Fibroblast of villous mesenchyme (primary cell): ENCODE data around the gene TNFSF9. TPM values are rescaled to one million over a fixed set of nuclear protein-coding genes. Genes with fewer than 3 reads are reported as not detected.

ENCODE experiments used
- DNase-seq: peaks from one replicate; pipeline ENCODE4 v3.0.0-alpha.2; 2010; ENCODE audit warnings: low read depth
- H3K4me3 ChIP-seq: 2 replicates; pipeline ENCODE4 v1.5.1; 2011; ENCODE audit warnings: low read depth, mild to moderate bottlenecking, low read length
- total RNA-seq: library from RNA; depleted of rRNA; stranded (reverse); fragments of >200 nt; gene quantifications from 2 replicates; pipeline ENCODE4 v1.2.3, GENCODE V29; 2012
- TF ChIP-seq, protein P1 (sequence below): IDR thresholded peaks from 2 replicates; pipeline ENCODE4 v1.5.1; 2012; ENCODE audit warnings: low read depth, mild to moderate bottlenecking, low read length; ENCODE audit not compliant: insufficient read depth

Gene TNFSF9, protein sequence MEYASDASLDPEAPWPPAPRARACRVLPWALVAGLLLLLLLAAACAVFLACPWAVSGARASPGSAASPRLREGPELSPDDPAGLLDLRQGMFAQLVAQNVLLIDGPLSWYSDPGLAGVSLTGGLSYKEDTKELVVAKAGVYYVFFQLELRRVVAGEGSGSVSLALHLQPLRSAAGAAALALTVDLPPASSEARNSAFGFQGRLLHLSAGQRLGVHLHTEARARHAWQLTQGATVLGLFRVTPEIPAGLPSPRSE
- 0.32 TPM in 1 of 2 replicates, not detected in the other for total RNA-seq

DNA sequence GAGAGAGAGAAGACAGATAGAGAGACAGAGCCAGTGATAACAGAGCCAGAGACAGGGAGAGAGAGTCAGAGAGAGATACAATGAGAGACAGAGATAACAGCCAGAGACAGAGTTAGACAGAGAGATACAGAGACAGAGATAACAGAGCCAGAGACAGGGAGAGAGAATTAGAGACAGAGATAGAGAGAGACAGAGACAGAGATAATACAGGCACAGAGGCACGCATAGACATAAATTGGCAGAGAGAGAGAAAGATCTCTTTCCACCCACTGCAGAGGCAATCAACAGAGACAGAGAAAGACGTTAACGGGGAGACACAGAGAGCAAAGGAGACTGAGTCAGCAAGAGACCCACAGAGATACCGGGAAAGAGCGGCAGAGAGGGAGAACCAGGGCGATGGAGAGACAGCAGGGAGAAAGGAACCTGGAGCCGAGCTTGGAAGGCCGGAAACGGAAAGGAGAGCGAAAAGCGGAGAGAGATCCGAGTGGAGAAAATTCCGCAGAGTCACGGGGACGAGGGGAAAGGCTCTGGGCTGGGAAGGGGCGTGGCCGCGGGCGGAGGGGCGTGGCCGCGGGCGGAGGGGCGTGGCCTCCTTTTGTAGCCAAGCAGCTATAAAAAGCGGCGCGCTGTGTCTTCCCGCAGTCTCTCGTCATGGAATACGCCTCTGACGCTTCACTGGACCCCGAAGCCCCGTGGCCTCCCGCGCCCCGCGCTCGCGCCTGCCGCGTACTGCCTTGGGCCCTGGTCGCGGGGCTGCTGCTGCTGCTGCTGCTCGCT lies at the start of gene TNFSF9:
Gene TNFSF9, plus strand, starts transcription at position 641 of the 777 bp plus-strand sequence. Its CDS starts 11 bp downstream, at position 652.
- peak within 1 kb of the TSS; percentile 68 for H3K4me3 ChIP-seq
- TF ChIP-seq, protein P1, sequence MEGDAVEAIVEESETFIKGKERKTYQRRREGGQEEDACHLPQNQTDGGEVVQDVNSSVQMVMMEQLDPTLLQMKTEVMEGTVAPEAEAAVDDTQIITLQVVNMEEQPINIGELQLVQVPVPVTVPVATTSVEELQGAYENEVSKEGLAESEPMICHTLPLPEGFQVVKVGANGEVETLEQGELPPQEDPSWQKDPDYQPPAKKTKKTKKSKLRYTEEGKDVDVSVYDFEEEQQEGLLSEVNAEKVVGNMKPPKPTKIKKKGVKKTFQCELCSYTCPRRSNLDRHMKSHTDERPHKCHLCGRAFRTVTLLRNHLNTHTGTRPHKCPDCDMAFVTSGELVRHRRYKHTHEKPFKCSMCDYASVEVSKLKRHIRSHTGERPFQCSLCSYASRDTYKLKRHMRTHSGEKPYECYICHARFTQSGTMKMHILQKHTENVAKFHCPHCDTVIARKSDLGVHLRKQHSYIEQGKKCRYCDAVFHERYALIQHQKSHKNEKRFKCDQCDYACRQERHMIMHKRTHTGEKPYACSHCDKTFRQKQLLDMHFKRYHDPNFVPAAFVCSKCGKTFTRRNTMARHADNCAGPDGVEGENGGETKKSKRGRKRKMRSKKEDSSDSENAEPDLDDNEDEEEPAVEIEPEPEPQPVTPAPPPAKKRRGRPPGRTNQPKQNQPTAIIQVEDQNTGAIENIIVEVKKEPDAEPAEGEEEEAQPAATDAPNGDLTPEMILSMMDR = no peak
- DNase-seq = peak; percentile 78

DNA sequence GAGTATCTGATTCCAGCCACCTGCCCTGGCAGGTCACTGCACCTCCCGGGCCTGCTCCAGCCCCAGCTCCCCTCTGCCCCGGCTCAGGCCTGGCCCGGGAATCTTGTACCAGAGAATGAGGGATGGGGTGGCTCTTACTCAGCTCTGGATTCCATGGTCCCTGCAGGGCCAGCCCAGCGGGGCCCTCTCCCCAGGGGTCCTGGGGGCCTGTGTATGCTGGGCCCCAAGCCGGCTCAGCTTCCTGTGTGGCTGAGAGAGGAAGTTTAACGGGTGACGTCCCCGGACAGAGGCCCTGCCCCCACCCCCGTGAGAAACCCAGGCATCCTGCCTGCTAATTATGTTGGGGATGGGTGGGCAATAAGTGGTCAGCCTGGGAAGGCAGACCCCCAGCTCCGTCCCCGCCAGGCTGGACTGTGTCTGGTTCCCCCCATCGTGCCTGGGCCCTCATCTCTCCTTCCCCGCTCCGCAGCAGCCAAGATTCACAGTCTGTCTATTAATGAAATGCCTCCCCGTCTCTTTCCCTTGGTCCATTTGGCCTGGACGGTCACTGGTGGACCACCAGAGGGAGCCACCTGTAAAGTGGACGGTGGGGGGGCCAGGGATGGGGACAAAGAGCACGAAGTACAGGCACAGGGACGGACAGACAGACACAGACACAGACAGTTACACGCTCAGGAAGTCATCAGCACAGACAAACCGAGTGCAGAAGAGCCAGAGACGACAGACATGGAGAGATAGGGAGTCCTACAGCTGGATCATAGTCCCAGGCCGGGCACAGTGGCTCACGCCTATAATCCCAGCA lies 49.1 kb upstream of the TNFSF9 start, which contains the start of gene DENND1C:
Gene DENND1C, minus strand, starts transcription at position 247 of the 802 bp plus-strand sequence. Its CDS starts 92 bp downstream, at position 155.
- TF ChIP-seq, protein P1 = peak; percentile 48
- no peak for DNase-seq
- no peak within 1 kb of the TSS for H3K4me3 ChIP-seq

DNA sequence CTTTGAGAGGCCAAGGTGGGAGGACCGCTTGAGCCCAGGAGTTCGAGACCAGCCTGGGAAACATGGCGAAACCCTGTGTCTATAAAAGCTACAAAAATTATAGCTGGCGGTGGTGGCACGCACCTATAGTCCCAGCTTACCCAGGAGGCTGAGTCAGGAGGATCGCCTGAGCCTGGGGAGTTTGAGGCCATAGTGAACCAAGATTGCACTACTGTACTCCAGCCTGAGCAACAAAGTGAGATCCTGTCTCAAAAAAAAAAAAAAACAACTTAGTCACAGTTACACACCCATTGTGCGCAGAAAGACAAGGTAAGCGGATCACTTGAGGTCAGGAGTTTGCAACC lies 48.5 kb upstream of the TNFSF9 start:
- TF ChIP-seq, protein P1 = no peak
- H3K4me3 ChIP-seq = no peak overlapping the region
- no peak for DNase-seq

DNA sequence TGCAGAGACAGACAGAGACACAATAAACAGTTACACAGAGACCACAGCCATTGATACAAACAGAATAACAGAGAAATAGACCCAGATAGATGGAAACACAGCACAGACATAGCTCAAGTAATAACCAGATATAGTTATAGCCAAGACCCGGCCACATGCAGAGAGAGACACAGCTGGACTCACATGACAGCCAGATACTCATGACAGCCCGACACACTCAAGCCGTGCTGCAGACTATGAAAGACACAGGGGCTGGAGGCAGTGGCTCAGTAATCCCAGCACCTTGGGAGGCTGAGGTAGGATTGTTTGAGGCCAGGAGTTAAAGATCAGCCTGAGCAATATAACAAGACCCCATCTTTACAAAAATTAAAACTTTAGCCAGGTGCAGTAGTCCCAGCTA lies 47.6 kb upstream of the TNFSF9 start:
- TF ChIP-seq, protein P1 = no peak
- no peak for DNase-seq
- H3K4me3 ChIP-seq = no peak overlapping the region

DNA sequence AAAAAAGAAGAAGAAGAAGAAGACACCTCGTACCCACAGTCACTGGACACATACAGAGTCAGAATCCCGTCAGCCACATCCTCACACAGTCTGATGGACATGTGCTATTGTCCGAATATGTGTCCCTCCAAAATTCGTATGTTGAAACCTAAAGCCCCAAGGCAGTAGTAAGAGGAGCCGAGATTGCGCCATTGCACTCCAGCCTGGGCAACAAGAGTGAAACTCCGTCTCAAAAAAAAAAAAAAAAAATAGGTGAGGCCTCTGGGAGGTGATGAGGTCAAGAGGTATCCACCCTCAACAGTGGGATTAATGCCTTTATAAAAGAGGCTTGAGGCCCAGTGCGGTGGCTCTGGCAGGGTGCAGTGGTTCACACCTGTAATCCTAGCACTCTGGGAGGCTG lies 46.6 kb upstream of the TNFSF9 start:
- H3K4me3 ChIP-seq = no peak overlapping the region
- TF ChIP-seq, protein P1 = no peak
- DNase-seq = no peak

DNA sequence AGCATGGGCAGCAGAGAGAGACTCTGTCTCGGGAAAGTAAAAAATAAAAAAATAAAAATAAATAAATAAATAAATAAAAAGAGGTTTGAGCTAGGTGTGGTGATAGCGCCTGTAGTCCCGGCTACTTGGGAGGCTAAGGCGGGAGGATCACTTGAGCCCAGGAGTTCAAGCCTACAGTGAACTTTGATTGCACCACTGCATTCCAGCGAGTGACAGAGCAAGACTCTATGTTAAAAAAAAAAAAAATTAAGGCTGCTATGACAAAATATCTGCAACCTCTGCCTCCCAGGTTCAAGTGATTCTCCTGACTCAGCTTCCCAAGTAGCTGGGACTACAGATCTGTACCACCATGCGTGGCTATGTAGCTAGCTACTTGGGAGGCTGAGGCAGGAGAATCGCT lies 46.0 kb upstream of the TNFSF9 start:
- TF ChIP-seq, protein P1 = no peak
- no peak overlapping the region for H3K4me3 ChIP-seq
- DNase-seq = no peak
